ENCODE measurements around the gene C2CD2.

The C2CD2 gene

DNA sequence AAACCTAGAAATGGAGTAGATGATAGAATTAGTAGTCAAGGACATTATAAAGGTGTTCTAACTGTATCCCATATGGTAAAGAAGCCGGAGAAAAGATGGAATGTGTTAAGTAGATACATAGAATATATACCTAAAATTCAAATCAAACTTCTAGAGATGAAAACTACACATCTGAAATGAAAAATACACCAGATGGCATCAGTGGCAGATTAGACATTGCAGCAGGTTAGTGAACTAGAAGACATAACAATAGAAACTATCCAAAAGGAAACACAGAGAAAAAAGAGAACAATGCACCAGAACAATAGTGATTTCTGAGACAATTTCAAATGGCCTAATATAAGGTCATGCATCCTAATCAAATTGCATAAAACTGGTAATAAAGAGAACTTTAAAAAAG lies 29.4 kb upstream of the C2CD2 start:
- CTCF ChIA-PET: no interaction called here

DNA sequence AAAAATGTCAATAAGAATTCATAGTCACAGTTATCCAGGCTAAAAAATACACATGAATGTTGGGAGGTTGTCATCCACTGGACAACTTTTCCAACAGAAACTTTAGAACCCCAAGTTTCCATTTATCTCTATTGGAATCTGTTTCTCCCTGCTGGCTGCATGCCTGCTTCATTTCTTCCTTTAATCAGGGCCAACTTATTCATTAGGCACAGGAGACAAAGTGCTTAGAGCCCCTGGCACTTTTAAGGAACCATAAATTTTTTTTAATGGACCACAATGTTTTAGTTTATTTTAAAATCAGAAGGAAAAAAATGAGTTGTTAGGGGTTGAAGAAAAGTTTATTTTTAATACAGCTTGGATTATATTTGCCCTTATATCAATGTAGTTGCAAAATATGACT lies 26.7 kb upstream of the C2CD2 start:
- CTCF ChIA-PET: no interaction called here
- Mint-ChIP-seq H3K9me3 (peaks cover 19% of the 10 kb centered on the region), H3K36me3 (peaks cover 7% of the 10 kb centered on the region), H3K27ac (no peak overlapping the region), H3K4me1 (no peaks in the 10 kb centered on the region), H3K4me3 (no peak overlapping the region), H3K27me3 (peaks cover 20% of the 10 kb centered on the region)
- no peak for DNase-seq

More for the DNA sequence above, 29.4 kb upstream of the C2CD2 start:
- H3K9me3 Mint-ChIP-seq: peaks cover 19% of the 10 kb centered on the region
- H3K27ac Mint-ChIP-seq: no peak overlapping the region
- no peak overlapping the region for H3K4me3 Mint-ChIP-seq
- H3K36me3 Mint-ChIP-seq: peaks cover 7% of the 10 kb centered on the region
- peaks cover 20% of the 10 kb centered on the region for H3K27me3 Mint-ChIP-seq
- H3K4me1 Mint-ChIP-seq: no peaks in the 10 kb centered on the region
- DNase-seq: no peak

DNA sequence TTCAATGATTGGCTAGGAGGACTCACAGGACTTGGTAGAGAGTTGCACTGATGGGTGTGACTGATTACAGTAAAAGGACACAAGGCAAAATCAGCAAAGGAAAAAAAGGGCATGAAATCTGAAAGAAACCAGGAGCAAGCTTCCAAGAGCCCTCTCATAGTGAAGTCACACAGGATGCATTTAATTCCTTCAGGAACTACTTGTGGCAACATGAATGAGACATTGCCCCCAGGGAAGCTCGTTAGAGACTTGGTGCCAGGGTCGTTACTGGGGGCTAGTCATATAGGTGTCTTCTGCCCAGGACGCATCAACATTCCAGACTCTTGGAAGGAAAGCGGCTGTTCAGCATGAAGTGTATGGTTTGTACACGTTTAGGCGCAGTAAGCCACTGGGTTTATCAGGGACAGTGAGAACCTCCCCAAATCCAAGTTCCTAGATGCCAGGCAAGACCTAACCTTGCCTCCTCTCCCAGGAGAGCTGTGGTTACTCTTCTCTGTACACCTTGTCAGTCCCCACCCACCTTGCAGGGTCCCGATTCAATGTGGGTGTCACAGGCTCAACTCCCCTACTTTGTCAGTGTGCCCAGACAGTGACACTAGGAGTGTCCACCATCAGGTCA lies 26.0 kb upstream of the C2CD2 start:
- no peak overlapping the region for H3K27ac Mint-ChIP-seq
- peaks cover 19% of the 10 kb centered on the region for H3K9me3 Mint-ChIP-seq

GRCh38 chr21:41979335-41979734 lies 25.5 kb upstream of the C2CD2 start:
- Mint-ChIP-seq H3K36me3 (peaks cover 7% of the 10 kb centered on the region), H3K27me3 (peaks cover 20% of the 10 kb centered on the region), H3K27ac (no peak overlapping the region), H3K9me3 (peaks cover 19% of the 10 kb centered on the region), H3K4me3 (no peak overlapping the region), H3K4me1 (peaks cover 10% of the 10 kb centered on the region)
- no peak for DNase-seq
- CTCF ChIA-PET: no interaction called here

More for the DNA sequence above, 26.0 kb upstream of the C2CD2 start:
- CTCF ChIA-PET: no interaction called here
- Mint-ChIP-seq H3K4me1 (peaks cover 4% of the 10 kb centered on the region), H3K27me3 (peaks cover 20% of the 10 kb centered on the region), H3K4me3 (no peak overlapping the region), H3K36me3 (peaks cover 7% of the 10 kb centered on the region)
- no peak for DNase-seq

- Mint-ChIP-seq H3K27ac (no peak overlapping the region), H3K4me3 (no peak overlapping the region), H3K27me3 (peaks cover 15% of the 10 kb centered on the region), H3K9me3 (peaks cover 13% of the 10 kb centered on the region), H3K4me1 (peaks cover 20% of the 10 kb centered on the region), H3K36me3 (peaks cover 3% of the 10 kb centered on the region)
- DNase-seq: no peak
- CTCF ChIA-PET: no interaction called here
Measured at GRCh38 chr21:41977034-41977950, 23.5 kb upstream of the C2CD2 start.

GRCh38 chr21:41976611-41977010 lies 22.8 kb upstream of the C2CD2 start:
- CTCF ChIA-PET: no interaction called here
- H3K27me3 Mint-ChIP-seq: peaks cover 12% of the 10 kb centered on the region
- peaks cover 3% of the 10 kb centered on the region for H3K36me3 Mint-ChIP-seq
- no peak overlapping the region for H3K4me3 Mint-ChIP-seq
- no peak overlapping the region for H3K27ac Mint-ChIP-seq
- H3K9me3 Mint-ChIP-seq: peaks cover 13% of the 10 kb centered on the region
- DNase-seq: no peak
- peaks cover 20% of the 10 kb centered on the region for H3K4me1 Mint-ChIP-seq

DNA sequence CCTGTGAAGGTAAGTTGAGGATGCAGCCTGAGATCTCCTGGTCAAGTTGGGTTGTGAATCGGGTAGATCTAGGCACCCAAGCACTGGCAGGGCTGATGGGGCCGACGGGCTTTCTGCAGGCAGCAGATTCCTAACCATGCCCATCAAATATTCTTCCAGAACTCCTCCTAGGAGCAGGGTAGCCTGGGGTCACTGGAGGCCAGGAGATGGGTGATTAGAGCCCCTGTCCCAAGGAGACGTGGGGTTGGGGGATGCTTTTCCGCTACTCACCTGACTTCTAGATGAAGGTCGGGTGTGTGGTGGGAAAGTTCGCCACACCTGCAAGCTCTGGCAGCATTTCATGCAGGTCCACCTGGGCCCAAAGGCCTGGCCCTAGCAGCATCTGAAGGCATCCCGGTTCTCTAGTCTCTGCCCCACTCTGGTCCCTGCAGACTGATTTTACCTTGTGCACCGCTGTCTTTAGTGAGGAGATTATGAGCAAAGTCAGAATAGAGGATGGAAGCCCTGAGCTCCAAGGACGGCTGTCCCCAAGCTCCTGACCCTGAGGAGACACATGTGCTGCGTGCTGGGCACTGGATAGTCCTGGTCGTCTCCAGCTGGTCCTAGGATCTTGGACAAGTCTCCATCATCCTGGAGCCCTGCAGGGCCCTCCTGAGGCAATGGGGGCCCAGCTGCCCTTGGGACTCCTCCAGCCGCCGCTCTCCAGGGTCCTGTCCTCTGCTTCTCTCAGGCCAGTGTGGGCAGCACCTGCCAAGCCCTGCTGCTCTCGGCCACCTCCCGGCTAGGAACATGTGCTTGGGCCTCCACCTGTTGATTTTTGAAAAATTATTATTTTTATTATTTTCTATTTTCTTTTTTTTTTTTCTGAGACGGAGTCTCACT lies 21.8 kb upstream of the C2CD2 start:
- Mint-ChIP-seq H3K36me3 (peaks cover 3% of the 10 kb centered on the region), H3K4me3 (no peak overlapping the region), H3K9me3 (peaks cover 13% of the 10 kb centered on the region), H3K27me3 (peaks cover 10% of the 10 kb centered on the region), H3K27ac (no peak overlapping the region), H3K4me1 (peaks cover 20% of the 10 kb centered on the region)
- CTCF ChIA-PET: no interaction called here
- no peak for DNase-seq

GRCh38 chr21:41974752-41975053 lies 20.9 kb upstream of the C2CD2 start:
- no peak overlapping the region for H3K4me3 Mint-ChIP-seq
- peaks cover 4% of the 10 kb centered on the region for H3K27me3 Mint-ChIP-seq
- CTCF ChIA-PET: no interaction called here
- DNase-seq: no peak
- H3K36me3 Mint-ChIP-seq: peaks cover 3% of the 10 kb centered on the region
- peaks cover 20% of the 10 kb centered on the region for H3K4me1 Mint-ChIP-seq
- no peak overlapping the region for H3K27ac Mint-ChIP-seq
- H3K9me3 Mint-ChIP-seq: peaks cover 12% of the 10 kb centered on the region

- CTCF ChIA-PET: interaction anchor here (1.1 kb wide), 1 partner anchor 134 kb away, joined by 3 read pairs; no protein-coding TSS in a partner anchor
- Mint-ChIP-seq H3K9me3 (peaks cover 6% of the 10 kb centered on the region), H3K27me3 (no peaks in the 10 kb centered on the region), H3K27ac (peak overlapping the region; percentile 81), H3K4me3 (no peak overlapping the region), H3K36me3 (no peaks in the 10 kb centered on the region), H3K4me1 (peaks cover 20% of the 10 kb centered on the region)
- DNase-seq: peak; percentile 57
Measured at GRCh38 chr21:41973861-41974751, 20.3 kb upstream of the C2CD2 start.

DNA sequence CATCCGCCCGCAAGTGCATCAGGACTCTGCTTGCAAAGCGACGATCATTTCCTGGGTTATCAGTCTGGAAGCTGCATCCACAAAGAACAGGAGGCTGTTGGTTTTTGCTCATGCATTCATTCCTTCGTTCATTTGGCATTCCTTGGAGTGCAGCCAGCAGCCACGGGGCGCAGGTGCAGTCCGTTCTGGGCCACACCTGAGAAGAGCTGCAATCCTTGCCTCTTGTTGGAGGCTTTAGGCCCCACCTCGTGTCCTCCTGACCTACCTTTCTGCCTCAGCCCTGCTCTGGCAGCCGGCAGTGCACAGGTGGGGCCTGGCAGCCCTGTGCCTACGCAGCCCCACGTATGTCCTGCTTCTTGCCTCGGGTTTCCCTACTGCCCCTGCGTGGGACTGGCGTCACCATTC lies 19.6 kb upstream of the C2CD2 start:
- Mint-ChIP-seq H3K4me3 (no peak overlapping the region), H3K4me1 (peaks cover 20% of the 10 kb centered on the region), H3K27ac (no peak overlapping the region), H3K27me3 (no peaks in the 10 kb centered on the region), H3K9me3 (peaks cover 4% of the 10 kb centered on the region), H3K36me3 (no peaks in the 10 kb centered on the region)
- CTCF ChIA-PET: interaction anchor here (0.7 to 1.1 kb wide), 2 partner anchors 134 to 135 kb away, joined by 3 read pairs; no protein-coding TSS in a partner anchor
- DNase-seq: no peak

DNA sequence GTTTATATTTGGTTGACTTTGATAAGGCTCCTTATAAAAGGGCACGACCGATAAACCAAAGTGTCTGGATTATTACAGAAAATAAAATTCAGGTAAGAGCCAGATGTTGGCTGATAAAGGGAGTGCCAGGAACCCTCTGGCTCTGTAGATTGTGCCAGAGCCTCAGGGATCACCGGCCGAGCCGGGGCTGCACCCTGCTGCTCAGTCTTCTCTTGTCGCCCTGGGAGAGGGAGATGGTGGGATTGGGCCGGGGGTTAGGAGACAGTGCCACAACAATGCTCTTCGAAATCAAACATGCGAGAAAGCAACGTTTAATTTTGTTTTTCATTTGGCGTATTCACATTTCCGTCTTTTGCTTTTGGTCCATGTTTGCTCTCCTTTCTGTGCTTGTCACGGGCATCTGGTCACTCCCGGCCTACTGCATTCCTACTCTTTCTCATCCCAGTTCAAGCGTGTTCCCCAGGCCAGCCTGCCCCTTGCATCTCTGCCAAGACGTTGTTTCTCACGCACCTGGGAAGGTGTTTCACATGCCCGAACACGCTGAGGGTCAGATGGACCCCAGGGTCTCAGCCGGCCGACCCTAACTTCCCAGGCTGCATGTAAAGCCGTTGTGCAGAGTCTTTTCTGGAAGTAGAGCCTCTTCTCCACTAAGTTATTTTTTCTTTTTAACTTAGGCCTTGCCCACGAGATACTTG lies 18.8 kb upstream of the C2CD2 start:
- no peak overlapping the region for H3K4me3 Mint-ChIP-seq

DNA sequence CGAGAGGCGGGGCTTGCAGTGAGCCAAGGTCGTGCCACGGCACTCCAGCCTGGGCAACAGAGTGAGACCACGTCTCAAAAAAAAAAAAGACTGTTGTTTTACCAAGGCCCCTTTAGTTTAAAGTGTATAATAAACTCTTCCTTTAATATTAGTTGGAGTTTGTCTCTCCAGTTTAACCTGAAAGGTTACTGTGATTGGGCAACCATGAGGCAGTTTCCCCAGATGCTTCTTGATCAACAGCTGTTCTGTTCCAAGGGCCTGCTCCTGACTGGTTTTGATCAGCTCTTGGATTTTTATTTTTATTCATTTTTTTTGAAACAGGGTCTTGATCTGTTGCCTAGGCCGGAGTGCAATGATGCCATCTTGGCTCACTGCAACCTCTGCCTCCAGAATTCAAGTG lies 18.1 kb upstream of the C2CD2 start:
- Mint-ChIP-seq H3K4me3 (no peak overlapping the region), H3K4me1 (peaks cover 20% of the 10 kb centered on the region), H3K36me3 (no peaks in the 10 kb centered on the region), H3K27ac (no peak overlapping the region), H3K9me3 (peaks cover 4% of the 10 kb centered on the region), H3K27me3 (peaks cover 5% of the 10 kb centered on the region)
- CTCF ChIA-PET: no interaction called here
- DNase-seq: no peak

More for the DNA sequence above, 18.8 kb upstream of the C2CD2 start:
- DNase-seq: no peak
- no peaks in the 10 kb centered on the region for H3K27me3 Mint-ChIP-seq
- H3K4me1 Mint-ChIP-seq: peaks cover 20% of the 10 kb centered on the region
- no peak overlapping the region for H3K27ac Mint-ChIP-seq
- H3K36me3 Mint-ChIP-seq: no peaks in the 10 kb centered on the region
- CTCF ChIA-PET: interaction anchor here (0.7 kb wide), 1 partner anchor 135 kb away, joined by 3 read pairs; no protein-coding TSS in a partner anchor
- peaks cover 4% of the 10 kb centered on the region for H3K9me3 Mint-ChIP-seq
